ENCODE measurements around the gene MLN. TPM values are rescaled to one million over a fixed set of nuclear protein-coding genes. Genes with fewer than 3 reads are reported as not detected.

MLN gene
- total RNA-seq, 4 donors from 2014 or later: not detected

DNA sequence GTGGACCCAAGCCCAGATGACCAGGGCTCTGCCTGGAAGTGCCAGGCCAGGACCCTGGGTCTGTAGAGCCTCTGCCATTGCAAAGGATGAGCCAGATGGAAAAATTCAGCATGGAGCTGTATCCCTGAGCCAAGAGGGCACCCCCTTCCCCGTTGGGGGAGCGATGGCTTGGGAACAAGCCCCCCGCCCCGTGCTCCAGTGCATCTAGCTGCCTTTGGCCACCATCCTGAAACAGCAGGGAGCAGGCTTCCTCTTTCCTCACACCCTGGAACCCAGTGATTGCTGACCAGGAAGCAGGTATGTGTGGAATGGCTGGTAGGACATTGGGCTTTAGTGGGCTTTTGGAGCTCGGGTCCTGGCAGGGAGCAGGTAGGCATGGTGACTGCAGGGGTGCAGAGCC is 2.2 kb downstream of the MLN start:
- Histone ChIP-seq H3K4me3 (no peak overlapping the region), H3K27ac (no peak overlapping the region), H3K9me3 (no peaks in the 10 kb centered on the region), H3K36me3 (no peaks in the 10 kb centered on the region), H3K4me1 (no peaks in the 10 kb centered on the region), H3K27me3 (no peaks in the 10 kb centered on the region)
- no peak for DNase-seq
- TF ChIP-seq CTCF (IDR thresholded peaks at IDR 0.05) (no peak), POLR2A (IDR thresholded peaks at IDR 0.05) (no peak)

DNA sequence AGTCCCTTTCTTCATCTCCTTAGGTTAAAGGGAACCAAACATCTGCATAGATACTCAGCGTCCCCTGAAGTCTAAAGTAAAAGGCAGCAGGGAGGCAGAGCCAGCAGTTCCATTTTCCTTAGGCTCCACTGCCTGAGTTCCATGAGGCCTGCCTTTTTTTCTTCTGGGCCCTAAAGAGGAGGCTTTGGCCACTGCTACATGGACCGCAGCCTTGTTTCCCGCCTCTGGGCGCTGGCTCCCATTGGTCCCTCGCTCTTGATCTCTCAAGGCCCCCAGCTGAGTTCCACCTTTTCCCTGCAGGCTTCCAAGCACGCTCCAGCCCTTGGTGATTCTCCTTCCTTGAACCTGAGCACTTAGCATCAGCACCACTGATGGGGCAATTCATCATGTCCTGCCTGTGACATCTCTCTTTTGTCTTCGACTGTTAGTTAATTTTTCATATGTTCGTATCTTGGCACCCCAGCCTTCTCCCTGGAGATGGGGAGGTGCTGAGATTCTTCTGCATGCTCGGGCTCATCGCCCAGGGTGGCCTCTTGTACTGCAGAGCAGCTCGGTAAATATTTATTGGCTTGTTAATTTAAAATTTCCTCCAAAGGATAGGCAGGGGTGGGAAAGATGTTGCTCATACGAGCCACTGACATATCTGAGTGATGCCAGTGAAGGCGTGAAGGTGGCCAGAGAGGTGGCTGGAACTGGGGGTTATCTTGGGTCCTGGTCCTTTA is 3.4 kb downstream of the MLN start:
- TF ChIP-seq CTCF (IDR thresholded peaks at IDR 0.05): no peak
- TF ChIP-seq POLR2A (IDR thresholded peaks at IDR 0.05): no peak
- H3K4me3 ChIP-seq: no peak overlapping the region
- no peaks in the 10 kb centered on the region for H3K9me3 ChIP-seq
- H3K27me3 ChIP-seq: no peaks in the 10 kb centered on the region
- H3K4me1 ChIP-seq: no peaks in the 10 kb centered on the region
- no peak for DNase-seq
- H3K27ac ChIP-seq: no peak overlapping the region
- no peaks in the 10 kb centered on the region for H3K36me3 ChIP-seq

DNA sequence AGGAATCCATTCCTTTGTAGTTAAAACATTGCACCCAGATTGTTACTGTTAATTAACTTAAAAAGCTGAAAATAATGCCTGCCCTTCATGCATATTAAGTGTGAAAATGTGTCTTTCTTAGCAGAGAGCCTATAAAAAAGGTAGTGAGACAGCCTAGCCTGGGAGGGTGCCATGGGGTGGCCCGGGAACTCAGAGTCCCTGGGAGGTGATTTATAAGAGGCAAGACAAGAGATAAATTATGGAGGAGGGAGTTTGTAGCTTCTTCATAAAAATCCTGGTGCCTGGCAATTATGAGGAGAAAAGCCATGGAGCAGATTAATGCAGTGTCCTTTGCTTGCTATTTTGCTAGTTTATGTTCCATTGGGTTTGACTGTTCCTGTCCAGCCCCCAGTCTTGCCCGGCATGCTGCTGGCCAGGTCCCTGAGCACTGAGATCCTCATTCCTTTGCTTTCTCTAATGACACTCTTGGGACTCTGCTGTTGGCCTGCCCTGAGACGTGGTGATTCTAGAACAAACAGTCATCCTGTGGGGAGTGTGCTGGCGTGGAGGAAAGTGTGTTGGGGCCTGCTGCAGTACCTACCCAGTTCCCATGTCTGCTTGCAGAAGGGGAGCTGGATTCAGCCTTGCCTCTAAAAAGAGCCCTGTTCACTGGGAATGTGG is 4.2 kb downstream of the MLN start:
- no peak for DNase-seq
- no peaks in the 10 kb centered on the region for H3K9me3 ChIP-seq
- no peaks in the 10 kb centered on the region for H3K36me3 ChIP-seq
- H3K27ac ChIP-seq: no peak overlapping the region
- H3K27me3 ChIP-seq: no peaks in the 10 kb centered on the region
- H3K4me3 ChIP-seq: no peak overlapping the region
- TF ChIP-seq CTCF (IDR thresholded peaks at IDR 0.05) (no peak), POLR2A (IDR thresholded peaks at IDR 0.05) (no peak)
- H3K4me1 ChIP-seq: peaks cover 0 to 3% (median 0%) of the 10 kb centered on the region in 4 donors

DNA sequence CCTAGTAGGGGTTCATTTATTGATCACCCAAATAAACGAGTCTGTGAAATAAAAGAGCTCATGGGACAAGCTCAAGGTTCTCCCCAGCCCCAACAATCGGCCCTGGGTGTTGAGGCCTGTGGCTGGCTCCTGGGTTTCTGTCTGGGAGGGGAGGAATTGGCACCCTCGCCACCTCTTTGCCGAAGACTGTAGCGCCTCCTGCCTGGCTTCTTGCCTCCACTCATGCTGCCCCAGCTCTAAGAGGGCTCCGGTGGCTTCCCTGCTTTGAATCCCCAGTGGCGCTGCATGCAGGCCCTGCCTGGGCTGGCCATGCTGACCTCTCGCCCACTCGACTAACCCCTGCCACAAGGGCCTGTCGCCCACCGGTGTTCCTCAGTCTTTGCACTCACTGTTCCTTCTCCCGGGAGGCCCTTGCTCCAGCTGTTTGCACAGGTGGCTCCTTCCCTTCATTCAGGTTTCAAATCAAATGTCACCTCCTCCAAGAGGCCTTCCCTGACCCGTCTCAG is 5.4 kb downstream of the MLN start:
- DNase-seq: no peak
- TF ChIP-seq POLR2A (IDR thresholded peaks at IDR 0.05): no peak
- no peak for TF ChIP-seq CTCF (IDR thresholded peaks at IDR 0.05)
- Histone ChIP-seq H3K9me3 (no peaks in the 10 kb centered on the region), H3K4me1 (peaks cover 0 to 9% (median 0%) of the 10 kb centered on the region in 4 donors), H3K27me3 (no peaks in the 10 kb centered on the region), H3K4me3 (no peak overlapping the region), H3K36me3 (no peaks in the 10 kb centered on the region), H3K27ac (no peak overlapping the region)

- Histone ChIP-seq H3K4me3 (no peak overlapping the region), H3K9me3 (no peaks in the 10 kb centered on the region), H3K4me1 (peaks cover 0 to 9% (median 0%) of the 10 kb centered on the region in 4 donors), H3K27me3 (no peaks in the 10 kb centered on the region), H3K27ac (no peak overlapping the region), H3K36me3 (no peaks in the 10 kb centered on the region)
- no peak for DNase-seq
- TF ChIP-seq POLR2A (IDR thresholded peaks at IDR 0.05): no peak
- no peak for TF ChIP-seq CTCF (IDR thresholded peaks at IDR 0.05)
Observed at GRCh38 chr6:33797626-33798342, 6.0 kb downstream of the MLN start.

Data from Peyer's patch (tissue), 4 donors.